K562 (cell line): ENCODE measurements around the gene IL6R. TPM values are rescaled to one million over a fixed set of nuclear protein-coding genes. Genes with fewer than 3 reads are reported as not detected.
A peak's percentile ranks its signal among the peaks of the same experiment; 100 is the strongest.

Experiments
- BCOR ChIP-seq: fragments of 450-650 bp; IDR thresholded peaks from 2 replicates; pipeline ENCODE4 v1.6.1; 2016
- BRCA1 ChIP-seq, 2 experiments: fragments of 450-650 bp in 1 of 2; sonication (generic) in 1 of 2; formaldehyde crosslinking in 1 of 2; IDR thresholded peaks; 2 replicates each; pipeline versions ENCODE4 v1.5.0 to v1.6.1; 2017 to 2020; ENCODE audit warnings: mild to moderate bottlenecking in 1 of 2, missing genetic modification reagents in 1 of 2
- BRD4 ChIP-seq: fragments of 200-600 bp; sonication (generic); IDR thresholded peaks from 2 replicates; pipeline ENCODE4 v1.6.1; 2017; ENCODE audit warnings: inconsistent platforms
- CBX8 ChIP-seq: fragments of 200-600 bp; sonication (generic); IDR thresholded peaks from 2 replicates; pipeline ENCODE4 v1.6.1; 2012; ENCODE audit warnings: borderline replicate concordance, mixed run types, low read depth, mild to moderate bottlenecking, moderate library complexity, mixed read lengths, low read length, control low read depth, inconsistent platforms; ENCODE audit not compliant: poor library complexity, severe bottlenecking; ENCODE audit errors: extremely low read depth
- CTCFL ChIP-seq: IDR thresholded peaks from 2 replicates; pipeline ENCODE4 v1.6.1; 2011; ENCODE audit warnings: borderline replicate concordance, low read depth, mild to moderate bottlenecking, moderate library complexity, low read length; ENCODE audit not compliant: insufficient read depth, poor library complexity, severe bottlenecking
- HDAC1 ChIP-seq, 2 experiments: fragments of 450-650 bp; IDR thresholded peaks; 2 replicates each; pipeline ENCODE4 v1.6.1; 2016 to 2017; ENCODE audit warnings: inconsistent platforms in 1 of 2, mild to moderate bottlenecking in 1 of 2, moderate library complexity in 1 of 2
- IRF1 ChIP-seq: sonication (generic); formaldehyde crosslinking; IDR thresholded peaks from 2 replicates; pipeline ENCODE4 v1.8.0; 2022; ENCODE audit warnings: missing genetic modification reagents, mild to moderate bottlenecking, borderline replicate concordance
- NCOA2 ChIP-seq, 2 experiments: fragments of 450-650 bp; IDR thresholded peaks; 2 replicates each; pipeline ENCODE4 v1.6.1; 2018; ENCODE audit warnings: mild to moderate bottlenecking in 2 of 2, moderate library complexity in 1 of 2; ENCODE audit not compliant: partially characterized antibody in 2 of 2
- NR2C2 ChIP-seq, 2 experiments: fragments of 200-800 bp in 1 of 2; sonication (Bioruptor generic) in 1 of 2; sonication (generic) in 1 of 2; formaldehyde crosslinking in 1 of 2; IDR thresholded peaks; 2 replicates each; pipeline versions ENCODE4 v1.6.1 to v1.8.0; 2016 to 2022; ENCODE audit warnings: mild to moderate bottlenecking in 1 of 2, missing compliant biosample characterization in 1 of 2, missing genetic modification characterization in 1 of 2, missing genetic modification reagents in 1 of 2
- PCBP1 ChIP-seq: fragments of 200-400 bp; formaldehyde crosslinking; IDR thresholded peaks from 2 replicates; pipeline ENCODE4 v1.6.1; 2018; ENCODE audit warnings: mild to moderate bottlenecking, low read depth, low read length; ENCODE audit not compliant: poor library complexity, severe bottlenecking
- POLR2AphosphoS2 ChIP-seq: IDR thresholded peaks from 2 replicates; pipeline ENCODE4 v1.6.1; 2012; ENCODE audit warnings: low read length, improper control_type of control experiment
- RBM25 ChIP-seq: fragments of 200-400 bp; formaldehyde crosslinking; IDR thresholded peaks from 2 replicates; pipeline ENCODE4 v1.6.1; 2018; ENCODE audit warnings: low read length, low read depth, moderate library complexity; ENCODE audit not compliant: severe bottlenecking
- RCOR1 ChIP-seq, 2 experiments: IDR thresholded peaks; 2 replicates each; pipeline ENCODE4 v1.6.1; 2012; ENCODE audit warnings: low read depth in 2 of 2, low read length in 2 of 2, borderline replicate concordance in 1 of 2, improper control_type of control experiment in 1 of 2
- RHOXF2B ChIP-seq: fragments of 250-450 bp; sonication (Bioruptor Pico); conservative IDR thresholded peaks from 2 replicates; pipeline ENCODE4 v1.5.1; 2021
- RREB1 ChIP-seq: fragments of 250-450 bp; sonication (Bioruptor Pico); IDR thresholded peaks from 2 replicates; pipeline ENCODE4 v1.4.0; 2020
- SOX6 ChIP-seq: fragments of 450-650 bp; IDR thresholded peaks from 2 replicates; pipeline ENCODE4 v1.6.1; 2014; ENCODE audit warnings: mild to moderate bottlenecking
- ZC3H8 ChIP-seq: fragments of 450-650 bp; IDR thresholded peaks from 2 replicates; pipeline ENCODE4 v1.6.1; 2017
- ZNF311 ChIP-seq: fragments of 250-450 bp; sonication (Bioruptor Pico); IDR thresholded peaks from 2 replicates; pipeline ENCODE4 v1.4.0; 2020; ENCODE audit warnings: mild to moderate bottlenecking, moderate library complexity
- ZNF830 ChIP-seq: fragments of 250-450 bp; sonication (Bioruptor Pico); IDR thresholded peaks from 2 replicates; pipeline ENCODE4 v1.5.0; 2021; ENCODE audit warnings: mild to moderate bottlenecking
- polyA plus RNA-seq, 8 experiments: library from polyadenylated mRNA; depleted of rRNA in 4 of 8; stranded (reverse) in 5 of 8; unstranded in 3 of 8; fragments of >200 nt; fragmentation: Nextera tagmentation in 2 of 8; fragmentation: Illumina TruSeq in 1 of 8; extraction: Ambion mirVana in 2 of 8; extraction: Trizol in 1 of 8; gene quantifications; 2 replicates each; pipeline versions ENCODE4 v1.2.1 to v1.2.3, GENCODE V29; 2011 to 2014; ENCODE audit warnings: inconsistent platforms in 1 of 8, missing spikeins in 1 of 8
- total RNA-seq, 7 experiments: library from RNA; depleted of rRNA in 6 of 7; stranded (reverse); fragments of >200 nt in 6 of 7; fragmentation: Illumina TruSeq in 2 of 7; extraction: Trizol in 2 of 7; gene quantifications; 2 replicates each; pipeline versions ENCODE4 v1.2.1 to v1.2.3, GENCODE V29; 2011 to 2021; ENCODE audit warnings: low replicate concordance in 1 of 7

The IL6R gene
- total and polyA plus RNA-seq, 9 of the 15 experiments (the other 6 are each of a cell fraction or from before 2014, with no cell fraction given) = 0.05 to 1.1 (median 0.11) TPM; not detected in 2

- TF ChIP-seq ZC3H8 = no peak
- TF ChIP-seq POLR2AphosphoS2 = no peak
- no peak for TF ChIP-seq BRD4
- no peak for TF ChIP-seq CBX8
- TF ChIP-seq ZNF830 (CRISPR knock-in tag) = no peak
- TF ChIP-seq IRF1 (CRISPR knock-in tag) = no peak
- TF ChIP-seq CTCFL = no peak
- no peak for TF ChIP-seq PCBP1
- no peak for TF ChIP-seq RREB1
- no peak for TF ChIP-seq SOX6
- no peak for TF ChIP-seq RBM25
- TF ChIP-seq BCOR = no peak
- no peak for TF ChIP-seq ZNF311 (CRISPR knock-in tag)
- TF ChIP-seq NR2C2 (CRISPR knock-in tag; IDR thresholded peaks at IDR 0.05) = no peak
- TF ChIP-seq NR2C2 (tag; IDR thresholded peaks at IDR 0.05) = no peak; the same call in 1 of the 2 replicates
- peak in 1 of 2 experiments; percentile 20; a peak in 1 of 4 replicates for TF ChIP-seq RCOR1 (IDR thresholded peaks at IDR 0.05; ENCODE audit: borderline replicate concordance in 1 of 2, low read depth in 2 of 2, low read length in 2 of 2)
- no peak for TF ChIP-seq BRCA1 (IDR thresholded peaks at IDR 0.05)
- no peak for TF ChIP-seq BRCA1 (CRISPR knock-in tag; IDR thresholded peaks at IDR 0.05)
- no peak for TF ChIP-seq HDAC1 (IDR thresholded peaks at IDR 0.05)
- TF ChIP-seq NCOA2 (IDR thresholded peaks at IDR 0.05; ENCODE audit: partially characterized antibody in 2 of 2) = no peak
- no peak for TF ChIP-seq RHOXF2B (CRISPR knock-in tag)
Measured at GRCh38 chr1:154404984-154405746, at the start of gene IL6R (continued).
